ENCODE results near the gene LRRC8A. TPM values are rescaled to one million over a fixed set of nuclear protein-coding genes. Genes with fewer than 3 reads are reported as not detected.

The LRRC8A gene
- total RNA-seq, 1 experiment from 2014 or later: 22.0 TPM

DNA sequence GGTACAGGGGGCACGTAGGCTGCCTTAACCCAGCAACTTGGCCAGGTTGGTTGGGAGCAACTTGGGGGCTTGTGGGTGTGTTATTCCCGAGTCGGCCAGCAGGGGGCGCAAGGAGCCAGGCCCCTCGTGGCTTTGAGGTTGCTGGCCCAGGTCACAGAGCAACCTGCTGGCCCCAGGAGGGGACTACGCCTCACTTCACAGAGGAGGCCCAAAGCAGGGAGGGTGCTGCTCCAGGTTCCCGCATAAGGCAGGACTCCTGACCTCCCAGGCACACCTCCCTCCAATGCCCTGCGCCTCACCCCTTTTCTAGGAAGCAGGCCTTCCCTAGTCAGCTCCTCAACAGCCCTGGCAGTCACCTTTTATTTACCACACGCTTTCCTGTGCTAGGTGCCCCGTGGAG is 18.3 kb upstream of the LRRC8A start:
- no TSS peak for BruUV-seq (replicated peaks)
- peak; percentile 88 for TF ChIP-seq RAD21 (IDR thresholded peaks at IDR 0.05; ENCODE audit: low read depth)
- no peak for TF ChIP-seq JUND (IDR thresholded peaks at IDR 0.05)
- peak; percentile 87 to 94 (median 94) for TF ChIP-seq CTCF (IDR thresholded peaks at IDR 0.05 in 2 of 3, conservative IDR thresholded peaks at IDR 0.05 in 1 of 3; ENCODE audit: borderline replicate concordance in 1 of 3, insufficient read depth in 1 of 3, low read depth in 2 of 3, low read length in 2 of 3)
- ChIA-PET CTCF (interaction anchor here (0.6 to 2.2 kb wide), 5 partner anchors 11 to 263 kb away, joined by 3 to 20 read pairs (median 3); no protein-coding TSS in a partner anchor), RAD21 (ENCODE audit: low non-redundant PET in 1 of 2, low total read pairs in 2 of 2, uncharacterized antibody in 2 of 2, unreplicated experiment in 2 of 2) (no interaction called here), POLR2A (no interaction called here)
- ATAC-seq (peak; percentile 94), DNase-seq (ENCODE audit: low read depth, low spot score) (peak; percentile 48)
- no peak overlapping the region for H3K9ac ChIP-seq (ENCODE audit: low read length)
- H3K4me1 ChIP-seq (ENCODE audit: control insufficient read depth in 1 of 2, insufficient read depth in 2 of 2, low read length in 2 of 2): peaks cover 2 to 7% of the 10 kb centered on the region in 2 experiments; a peak in 3 of 4 replicates
- no peak overlapping the region for H3K4me2 ChIP-seq (ENCODE audit: low read length)
- no peaks in the 10 kb centered on the region for H4K20me1 ChIP-seq (ENCODE audit: insufficient read depth)
- no peaks in the 10 kb centered on the region for H3K36me3 ChIP-seq (ENCODE audit: control insufficient read depth in 1 of 2, insufficient read depth in 2 of 2, low read length in 2 of 2)
- H3K27me3 ChIP-seq (ENCODE audit: insufficient read depth, low read length): no peaks in the 10 kb centered on the region
- H3K27ac ChIP-seq (ENCODE audit: low read depth, low read length): peak overlapping the region; percentile 15; the same call in 1 of the 2 replicates
- no peaks in the 10 kb centered on the region for H3K9me2 ChIP-seq (ENCODE audit: insufficient read depth)
- intact Hi-C loops (cut with micrococcal nuclease): loop anchor here (1.0 kb wide), 1 partner anchor 65 kb away; no protein-coding TSS in a partner anchor
- H3K79me2 ChIP-seq (ENCODE audit: insufficient read depth, low read length): no peaks in the 10 kb centered on the region
- H3K4me3 ChIP-seq (replicated peaks in 1 of 2; ENCODE audit: low read depth in 1 of 2, low read length in 2 of 2): no peak overlapping the region
- H3K9me3 ChIP-seq (ENCODE audit: control insufficient read depth in 1 of 2, insufficient read depth in 1 of 2, low read depth in 1 of 2, low read length in 2 of 2): no peaks in the 10 kb centered on the region
- H2AFZ ChIP-seq (ENCODE audit: low read depth, low read length, poor library complexity, severe bottlenecking): no peak overlapping the region

DNA sequence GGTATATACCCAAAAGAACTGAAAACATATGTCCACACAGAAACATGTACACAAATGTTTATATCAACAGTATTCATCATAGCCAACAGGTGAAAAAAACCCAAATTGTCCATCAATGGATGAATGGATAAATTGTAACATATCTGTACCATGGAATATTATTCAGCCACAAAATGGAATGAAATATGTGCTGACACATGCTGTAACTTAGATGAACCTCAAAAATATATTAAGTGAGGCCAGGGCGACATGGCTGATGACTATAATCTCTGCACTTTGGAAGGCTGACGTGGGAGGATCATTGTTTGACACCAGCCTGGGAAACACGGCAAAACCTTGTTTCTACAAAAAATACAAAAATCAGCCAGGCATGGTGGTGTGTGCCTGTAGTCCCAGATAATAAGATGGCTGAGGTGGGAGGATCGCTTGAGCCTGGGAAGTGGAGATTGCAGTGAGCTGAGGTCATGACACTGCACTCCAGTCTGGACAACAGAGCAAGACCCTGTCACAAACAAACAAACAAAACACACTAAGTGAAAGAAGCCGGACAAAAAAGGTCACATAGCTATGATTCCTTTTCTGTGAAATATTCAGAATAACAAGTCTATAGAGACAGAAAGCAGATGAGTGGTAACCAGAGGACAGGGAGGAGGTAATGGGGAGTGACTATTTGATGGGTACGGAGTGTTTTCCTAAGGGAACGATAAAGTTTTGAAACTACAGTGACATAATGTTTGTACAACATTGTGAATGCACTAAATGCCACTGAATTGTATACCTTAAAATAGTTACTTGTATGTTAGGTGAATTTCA is 11.6 kb upstream of the LRRC8A start:
- no peak overlapping the region for H3K9ac ChIP-seq (ENCODE audit: low read length)
- H3K9me3 ChIP-seq (ENCODE audit: control insufficient read depth in 1 of 2, insufficient read depth in 1 of 2, low read depth in 1 of 2, low read length in 2 of 2): no peaks in the 10 kb centered on the region
- BruUV-seq (replicated peaks): no TSS peak
- CTCF ChIA-PET: interaction anchor here (0.9 kb wide), 1 partner anchor 9 kb away, joined by 3 read pairs; no protein-coding TSS in a partner anchor
- POLR2A ChIA-PET: no interaction called here
- H3K79me2 ChIP-seq (ENCODE audit: insufficient read depth, low read length): no peaks in the 10 kb centered on the region
- peaks cover 0 to 11% of the 10 kb centered on the region in 2 experiments; a peak in 3 of 4 replicates for H3K4me1 ChIP-seq (ENCODE audit: control insufficient read depth in 1 of 2, insufficient read depth in 2 of 2, low read length in 2 of 2)
- RAD21 ChIA-PET (ENCODE audit: low non-redundant PET in 1 of 2, low total read pairs in 2 of 2, uncharacterized antibody in 2 of 2, unreplicated experiment in 2 of 2): no interaction called here
- no peak for ATAC-seq
- no peaks in the 10 kb centered on the region for H3K36me3 ChIP-seq (ENCODE audit: control insufficient read depth in 1 of 2, insufficient read depth in 2 of 2, low read length in 2 of 2)
- no peak overlapping the region for H3K27ac ChIP-seq (ENCODE audit: low read depth, low read length)
- DNase-seq (ENCODE audit: low read depth, low spot score): no peak
- H3K9me2 ChIP-seq (ENCODE audit: insufficient read depth): no peaks in the 10 kb centered on the region
- H4K20me1 ChIP-seq (ENCODE audit: insufficient read depth): no peaks in the 10 kb centered on the region
- intact Hi-C loops (cut with micrococcal nuclease): no loop called here
- H3K4me2 ChIP-seq (ENCODE audit: low read length): no peak overlapping the region
- H3K27me3 ChIP-seq (ENCODE audit: insufficient read depth, low read length): no peaks in the 10 kb centered on the region
- no peak overlapping the region for H2AFZ ChIP-seq (ENCODE audit: low read depth, low read length, poor library complexity, severe bottlenecking)
- no peak overlapping the region for H3K4me3 ChIP-seq (replicated peaks in 1 of 2; ENCODE audit: low read depth in 1 of 2, low read length in 2 of 2)
- no peak for TF ChIP-seq CTCF (IDR thresholded peaks at IDR 0.05 in 2 of 3, conservative IDR thresholded peaks at IDR 0.05 in 1 of 3; ENCODE audit: borderline replicate concordance in 1 of 3, insufficient read depth in 1 of 3, low read depth in 2 of 3, low read length in 2 of 3)
- TF ChIP-seq, protein P1, sequence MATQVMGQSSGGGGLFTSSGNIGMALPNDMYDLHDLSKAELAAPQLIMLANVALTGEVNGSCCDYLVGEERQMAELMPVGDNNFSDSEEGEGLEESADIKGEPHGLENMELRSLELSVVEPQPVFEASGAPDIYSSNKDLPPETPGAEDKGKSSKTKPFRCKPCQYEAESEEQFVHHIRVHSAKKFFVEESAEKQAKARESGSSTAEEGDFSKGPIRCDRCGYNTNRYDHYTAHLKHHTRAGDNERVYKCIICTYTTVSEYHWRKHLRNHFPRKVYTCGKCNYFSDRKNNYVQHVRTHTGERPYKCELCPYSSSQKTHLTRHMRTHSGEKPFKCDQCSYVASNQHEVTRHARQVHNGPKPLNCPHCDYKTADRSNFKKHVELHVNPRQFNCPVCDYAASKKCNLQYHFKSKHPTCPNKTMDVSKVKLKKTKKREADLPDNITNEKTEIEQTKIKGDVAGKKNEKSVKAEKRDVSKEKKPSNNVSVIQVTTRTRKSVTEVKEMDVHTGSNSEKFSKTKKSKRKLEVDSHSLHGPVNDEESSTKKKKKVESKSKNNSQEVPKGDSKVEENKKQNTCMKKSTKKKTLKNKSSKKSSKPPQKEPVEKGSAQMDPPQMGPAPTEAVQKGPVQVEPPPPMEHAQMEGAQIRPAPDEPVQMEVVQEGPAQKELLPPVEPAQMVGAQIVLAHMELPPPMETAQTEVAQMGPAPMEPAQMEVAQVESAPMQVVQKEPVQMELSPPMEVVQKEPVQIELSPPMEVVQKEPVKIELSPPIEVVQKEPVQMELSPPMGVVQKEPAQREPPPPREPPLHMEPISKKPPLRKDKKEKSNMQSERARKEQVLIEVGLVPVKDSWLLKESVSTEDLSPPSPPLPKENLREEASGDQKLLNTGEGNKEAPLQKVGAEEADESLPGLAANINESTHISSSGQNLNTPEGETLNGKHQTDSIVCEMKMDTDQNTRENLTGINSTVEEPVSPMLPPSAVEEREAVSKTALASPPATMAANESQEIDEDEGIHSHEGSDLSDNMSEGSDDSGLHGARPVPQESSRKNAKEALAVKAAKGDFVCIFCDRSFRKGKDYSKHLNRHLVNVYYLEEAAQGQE (IDR thresholded peaks at IDR 0.05; ENCODE audit: low read depth): no peak
- no peak for TF ChIP-seq TCF7L2 (IDR thresholded peaks at IDR 0.05; ENCODE audit: borderline replicate concordance, extremely low read depth, insufficient read depth, insufficient read length)
- no peak for TF ChIP-seq SIN3A (IDR thresholded peaks at IDR 0.05; ENCODE audit: low read depth)
- TF ChIP-seq SRF (IDR thresholded peaks at IDR 0.05; ENCODE audit: low read depth): no peak
- no peak for TF ChIP-seq EZH2 (IDR thresholded peaks at IDR 0.05)
- TF ChIP-seq SP1 (IDR thresholded peaks at IDR 0.05; ENCODE audit: low read depth): no peak
- no peak for TF ChIP-seq JUND (IDR thresholded peaks at IDR 0.05)
